ENCODE data around the gene ARHGEF2. TPM values are rescaled to one million over a fixed set of nuclear protein-coding genes. Genes with fewer than 3 reads are reported as not detected.

ARHGEF2 gene
- total and polyA plus RNA-seq, 2 donors (not counting 3 experiments of a cell fraction or from before 2014, with no cell fraction given) = 59.2 to 118 TPM

DNA sequence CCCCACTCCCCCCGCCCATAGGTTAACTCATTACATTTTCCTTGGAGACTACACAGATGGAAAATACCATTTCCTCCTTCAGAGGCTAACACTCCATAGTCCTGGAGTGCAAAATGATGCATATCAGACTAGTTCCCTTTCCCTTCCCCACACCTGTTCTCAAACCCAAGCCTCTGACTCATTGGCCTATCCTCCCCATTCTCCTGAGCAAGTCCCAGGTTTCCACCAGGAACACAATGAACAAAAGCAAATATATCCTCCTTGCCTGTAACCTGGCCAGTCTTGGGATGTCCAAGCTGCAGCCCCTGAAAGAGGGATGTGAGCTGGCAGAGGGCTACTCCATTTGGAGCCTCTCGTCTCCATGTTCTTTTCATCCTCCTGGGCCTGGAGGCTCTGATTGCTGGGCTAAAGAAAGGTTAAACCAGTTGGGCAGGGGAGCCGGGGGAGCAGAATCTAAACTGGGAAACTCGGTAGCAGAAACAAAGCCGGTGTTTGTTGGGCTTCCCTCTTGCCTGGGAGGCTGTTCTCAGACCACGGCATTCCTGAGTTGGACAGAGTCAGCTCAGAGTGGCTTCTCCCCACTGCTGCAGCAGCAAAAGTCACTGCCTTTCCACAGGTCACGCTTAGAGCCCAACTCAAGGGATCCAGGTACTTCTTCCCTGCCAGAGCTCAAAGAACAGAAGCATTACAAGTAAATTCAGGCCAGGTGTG lies 28.5 kb upstream of the ARHGEF2 start:
- Histone ChIP-seq H3K9me3 (replicated peaks; ENCODE audit: control insufficient read depth, insufficient read depth, low read length) (no peaks in the 10 kb centered on the region), H2AFZ (ENCODE audit: low read depth, low read length) (no peak overlapping the region), H4K20me1 (replicated peaks; ENCODE audit: control insufficient read depth, extremely low read depth, insufficient read depth, low read length) (no peaks in the 10 kb centered on the region), H3K27ac (ENCODE audit: insufficient read depth, low read depth, low read length) (no peak overlapping the region), H3K9me1 (replicated peaks; ENCODE audit: control insufficient read depth, extremely low read depth, insufficient read depth, low read length) (no peaks in the 10 kb centered on the region), H3K79me2 (ENCODE audit: control insufficient read depth, insufficient read depth, low read length) (peaks cover 2% of the 10 kb centered on the region), H3K9ac (replicated peaks; ENCODE audit: extremely low read depth, insufficient read depth, low read length) (no peak overlapping the region), H3K4me3 (replicated peaks in 1 of 3; ENCODE audit: insufficient read depth in 1 of 3, low read depth in 1 of 3, low read length in 3 of 3) (no peak overlapping the region), H3K4me1 (ENCODE audit: control insufficient read depth, extremely low read depth, insufficient read depth, low read length) (no peaks in the 10 kb centered on the region), H3K4me2 (ENCODE audit: insufficient read depth, low read length) (no peak overlapping the region), H3K36me3 (ENCODE audit: control insufficient read depth in 2 of 2, extremely low read depth in 1 of 2, insufficient read depth in 2 of 2, low read length in 2 of 2) (peaks cover 16 to 28% of the 10 kb centered on the region in 2 experiments), H3K27me3 (ENCODE audit: control insufficient read depth in 2 of 2, insufficient read depth in 2 of 2, low read length in 2 of 2) (no peaks in the 10 kb centered on the region)
- dilution Hi-C loops (cut with MboI; ENCODE audit: extremely low pct_ligation_motif_present, low sequenced_read_pairs) (no loop called here), intact Hi-C loops (cut with micrococcal nuclease) (no loop called here)
- no peak for FAIRE-seq
- no peak for DNase-seq (ENCODE audit: low read depth, low spot score)
- CTCF ChIA-PET = interaction anchor here (0.7 to 4.1 kb wide), 6 partner anchors 10 to 69 kb away, joined by 3 to 20 read pairs (median 8); no protein-coding TSS in a partner anchor
- no peak for TF ChIP-seq MYC (IDR thresholded peaks at IDR 0.05; ENCODE audit: low read depth, low read length)
- TF ChIP-seq, protein P1, sequence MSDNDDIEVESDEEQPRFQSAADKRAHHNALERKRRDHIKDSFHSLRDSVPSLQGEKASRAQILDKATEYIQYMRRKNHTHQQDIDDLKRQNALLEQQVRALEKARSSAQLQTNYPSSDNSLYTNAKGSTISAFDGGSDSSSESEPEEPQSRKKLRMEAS (IDR thresholded peaks at IDR 0.05; ENCODE audit: insufficient read depth, insufficient read length) = no peak
- no peak for TF ChIP-seq EZH2 (IDR thresholded peaks at IDR 0.05; ENCODE audit: borderline replicate concordance, low read depth, low read length, severe bottlenecking)
- TF ChIP-seq, protein P2, sequence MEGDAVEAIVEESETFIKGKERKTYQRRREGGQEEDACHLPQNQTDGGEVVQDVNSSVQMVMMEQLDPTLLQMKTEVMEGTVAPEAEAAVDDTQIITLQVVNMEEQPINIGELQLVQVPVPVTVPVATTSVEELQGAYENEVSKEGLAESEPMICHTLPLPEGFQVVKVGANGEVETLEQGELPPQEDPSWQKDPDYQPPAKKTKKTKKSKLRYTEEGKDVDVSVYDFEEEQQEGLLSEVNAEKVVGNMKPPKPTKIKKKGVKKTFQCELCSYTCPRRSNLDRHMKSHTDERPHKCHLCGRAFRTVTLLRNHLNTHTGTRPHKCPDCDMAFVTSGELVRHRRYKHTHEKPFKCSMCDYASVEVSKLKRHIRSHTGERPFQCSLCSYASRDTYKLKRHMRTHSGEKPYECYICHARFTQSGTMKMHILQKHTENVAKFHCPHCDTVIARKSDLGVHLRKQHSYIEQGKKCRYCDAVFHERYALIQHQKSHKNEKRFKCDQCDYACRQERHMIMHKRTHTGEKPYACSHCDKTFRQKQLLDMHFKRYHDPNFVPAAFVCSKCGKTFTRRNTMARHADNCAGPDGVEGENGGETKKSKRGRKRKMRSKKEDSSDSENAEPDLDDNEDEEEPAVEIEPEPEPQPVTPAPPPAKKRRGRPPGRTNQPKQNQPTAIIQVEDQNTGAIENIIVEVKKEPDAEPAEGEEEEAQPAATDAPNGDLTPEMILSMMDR (IDR thresholded peaks at IDR 0.05; ENCODE audit: extremely low read depth in 1 of 2, insufficient read depth in 1 of 2, low read depth in 1 of 2, low read length in 2 of 2) = no peak
- TF ChIP-seq JUN (IDR thresholded peaks at IDR 0.05; ENCODE audit: borderline replicate concordance, insufficient read depth, insufficient read length, low read depth) = no peak
- TF ChIP-seq POLR2AphosphoS5 (IDR thresholded peaks at IDR 0.05; ENCODE audit: insufficient read depth, low read depth, low read length) = no peak
- TF ChIP-seq FOS (IDR thresholded peaks at IDR 0.05; ENCODE audit: borderline replicate concordance, insufficient read depth, low read length) = no peak
- no peak for TF ChIP-seq GATA2 (IDR thresholded peaks at IDR 0.05; ENCODE audit: insufficient read depth, insufficient read length, low read depth, low read length)
- TF ChIP-seq POLR2A (IDR thresholded peaks at IDR 0.05; ENCODE audit: low read depth, low read length) = no peak
- BruUV-seq (replicated peaks) = no TSS peak
- POLR2A ChIA-PET = no interaction called here

All from endothelial cell of umbilical vein (primary cell).